ENCODE measurements around the gene NRDC.

GRCh38 chr1:51898090-51898734 is 19.7 kb upstream of the NRDC start:
- TF ChIP-seq POLR2A (IDR thresholded peaks at IDR 0.05) = no peak
- TF ChIP-seq, protein P1, sequence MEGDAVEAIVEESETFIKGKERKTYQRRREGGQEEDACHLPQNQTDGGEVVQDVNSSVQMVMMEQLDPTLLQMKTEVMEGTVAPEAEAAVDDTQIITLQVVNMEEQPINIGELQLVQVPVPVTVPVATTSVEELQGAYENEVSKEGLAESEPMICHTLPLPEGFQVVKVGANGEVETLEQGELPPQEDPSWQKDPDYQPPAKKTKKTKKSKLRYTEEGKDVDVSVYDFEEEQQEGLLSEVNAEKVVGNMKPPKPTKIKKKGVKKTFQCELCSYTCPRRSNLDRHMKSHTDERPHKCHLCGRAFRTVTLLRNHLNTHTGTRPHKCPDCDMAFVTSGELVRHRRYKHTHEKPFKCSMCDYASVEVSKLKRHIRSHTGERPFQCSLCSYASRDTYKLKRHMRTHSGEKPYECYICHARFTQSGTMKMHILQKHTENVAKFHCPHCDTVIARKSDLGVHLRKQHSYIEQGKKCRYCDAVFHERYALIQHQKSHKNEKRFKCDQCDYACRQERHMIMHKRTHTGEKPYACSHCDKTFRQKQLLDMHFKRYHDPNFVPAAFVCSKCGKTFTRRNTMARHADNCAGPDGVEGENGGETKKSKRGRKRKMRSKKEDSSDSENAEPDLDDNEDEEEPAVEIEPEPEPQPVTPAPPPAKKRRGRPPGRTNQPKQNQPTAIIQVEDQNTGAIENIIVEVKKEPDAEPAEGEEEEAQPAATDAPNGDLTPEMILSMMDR (IDR thresholded peaks at IDR 0.05) = no peak
